OCI-M1 (cell line): ENCODE data around the gene ZMIZ1.

Experiments
- DNase-seq: peaks from one replicate; lab custom pipeline; 2025; lab: John Stamatoyannopoulos, UW

ZMIZ1 gene

DNA sequence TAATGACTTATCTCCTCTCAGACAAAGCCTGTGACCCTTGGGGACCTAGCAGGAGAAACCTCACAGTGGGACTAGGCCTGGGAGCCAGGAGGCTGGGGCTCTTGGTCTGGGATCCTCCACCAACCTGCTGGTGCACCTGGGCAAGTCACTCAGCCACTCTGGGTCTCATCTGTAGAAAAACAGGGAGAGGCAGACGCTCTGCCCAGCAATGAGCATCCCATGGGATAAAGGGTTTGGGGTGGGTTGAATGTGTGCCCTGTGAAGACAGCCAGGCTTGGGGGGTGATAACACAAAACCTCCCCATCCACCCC, 81.6 kb downstream of the ZMIZ1 start:
- no peak for DNase-seq

DNA sequence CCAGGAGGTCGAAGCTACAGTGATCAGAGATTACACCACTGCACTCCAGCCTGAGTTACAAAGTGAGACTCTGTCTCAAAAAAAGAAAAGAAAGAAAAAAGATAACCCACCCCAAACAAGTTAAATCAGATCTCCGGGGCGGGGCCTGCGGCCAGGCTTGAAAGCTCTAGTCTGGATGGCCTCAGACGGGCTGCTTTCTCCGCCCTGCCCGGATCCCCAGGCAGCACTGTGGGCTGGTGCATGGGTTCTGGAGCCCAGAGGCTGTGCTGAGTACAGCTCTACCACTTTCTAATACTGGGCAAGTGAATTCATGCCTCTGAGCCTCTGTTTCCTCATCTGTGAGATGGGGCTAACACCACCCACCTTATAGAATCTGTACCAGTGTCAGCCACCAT, 83.7 kb downstream of the ZMIZ1 start:
- no peak for DNase-seq

DNA sequence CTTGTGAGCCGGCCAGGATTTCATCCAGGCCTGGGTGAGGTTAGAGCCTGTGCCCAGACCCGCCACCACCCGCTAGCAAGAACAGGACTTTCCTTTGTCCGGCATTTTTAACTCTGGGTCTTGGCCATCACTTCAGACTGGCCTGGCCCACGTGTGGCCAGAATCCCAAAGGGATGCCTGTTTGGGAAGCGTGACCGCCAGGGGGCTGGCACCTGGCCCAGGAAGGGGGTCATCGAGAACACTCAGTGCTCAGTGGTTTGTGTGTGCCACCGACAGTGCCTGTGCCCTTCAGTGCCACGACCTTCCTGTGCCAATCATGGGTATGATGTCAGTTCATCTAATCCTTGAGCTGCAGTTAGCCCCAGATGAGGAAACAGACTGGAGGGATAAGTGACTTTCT, 85.0 kb downstream of the ZMIZ1 start:
- no peak for DNase-seq

DNA sequence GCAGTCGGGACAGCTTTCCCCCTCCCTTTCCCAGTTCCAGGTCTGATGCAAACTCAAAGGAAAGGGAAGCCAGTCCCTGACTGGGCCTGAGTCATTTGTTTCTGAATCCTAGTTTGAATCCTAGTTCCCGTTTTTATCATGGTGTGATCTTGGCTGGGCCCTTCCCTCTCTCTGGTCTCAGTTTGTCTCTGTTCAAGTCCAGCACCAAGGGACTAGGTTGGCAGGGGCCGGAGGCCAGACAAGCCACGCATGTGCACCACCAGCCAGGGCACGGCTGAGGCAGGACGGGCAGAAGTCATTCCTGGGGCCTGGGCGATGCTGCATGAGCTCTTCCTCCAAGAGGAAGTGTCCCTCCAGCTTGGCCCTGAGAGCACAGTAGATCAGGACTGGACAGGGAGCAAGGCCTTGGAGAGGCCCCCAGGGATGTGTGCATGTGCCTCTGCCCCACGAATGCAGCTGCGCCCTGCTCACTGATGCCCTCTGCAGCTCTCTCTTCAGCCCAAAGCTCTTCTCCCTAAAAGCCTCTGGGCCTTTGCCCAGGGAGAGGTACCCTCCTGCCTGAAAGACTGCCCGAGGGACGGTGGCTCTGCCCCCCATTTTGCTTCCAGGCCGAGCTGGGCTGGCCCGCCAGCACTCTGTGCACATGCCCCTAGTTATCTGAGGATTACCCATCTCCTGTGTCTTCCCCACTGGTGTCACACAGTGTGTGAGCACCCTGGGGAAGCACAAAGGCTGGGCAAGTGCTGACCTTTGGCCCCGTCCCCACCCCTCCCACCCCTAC, 86.7 kb downstream of the ZMIZ1 start:
- no peak for DNase-seq

DNA sequence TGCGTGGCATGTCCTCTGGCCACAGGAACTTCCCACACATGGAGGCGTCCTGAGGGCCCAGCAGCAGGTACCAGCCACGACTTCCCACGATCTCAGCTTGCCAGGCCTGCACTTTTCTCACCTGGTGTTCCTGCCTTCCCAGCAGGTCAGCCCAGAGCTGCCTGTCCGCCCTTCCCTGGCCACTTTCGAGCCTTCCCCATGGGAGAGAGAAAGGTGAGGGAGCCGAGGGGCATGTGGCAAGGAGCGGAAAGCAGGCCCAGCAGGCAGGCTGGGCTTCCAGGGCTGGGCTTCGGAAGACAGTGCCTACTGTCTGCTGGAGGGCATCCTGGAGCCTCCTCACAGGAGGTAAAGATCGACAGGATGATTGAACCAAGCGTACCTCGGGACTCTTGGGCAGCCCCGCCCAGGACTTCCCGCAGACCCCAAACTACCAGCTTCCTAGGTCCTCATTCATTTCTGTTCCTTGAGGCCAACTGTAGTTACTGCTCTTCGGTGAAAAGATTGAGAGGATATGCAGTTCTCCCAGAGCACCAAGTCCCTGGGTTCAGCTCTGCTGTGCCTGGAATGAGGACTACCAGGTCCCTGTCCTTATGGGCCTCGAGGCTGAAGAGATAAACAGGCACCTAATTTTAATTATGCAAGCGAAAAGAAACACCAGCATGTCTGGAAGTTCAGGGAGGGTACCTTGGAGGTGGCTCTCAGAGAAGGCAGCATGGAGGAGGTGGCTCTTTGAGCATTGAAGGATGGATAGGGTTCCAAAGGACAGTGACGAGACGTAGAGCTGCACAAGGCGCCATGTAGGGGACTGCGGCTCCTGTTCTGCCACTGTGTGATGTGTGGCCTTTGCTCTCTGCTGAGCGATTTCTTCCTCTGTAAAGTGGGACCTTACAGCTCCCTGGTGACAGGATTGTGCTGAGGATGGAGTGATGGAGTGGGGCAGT, 87.8 kb downstream of the ZMIZ1 start:
- no peak for DNase-seq

DNA sequence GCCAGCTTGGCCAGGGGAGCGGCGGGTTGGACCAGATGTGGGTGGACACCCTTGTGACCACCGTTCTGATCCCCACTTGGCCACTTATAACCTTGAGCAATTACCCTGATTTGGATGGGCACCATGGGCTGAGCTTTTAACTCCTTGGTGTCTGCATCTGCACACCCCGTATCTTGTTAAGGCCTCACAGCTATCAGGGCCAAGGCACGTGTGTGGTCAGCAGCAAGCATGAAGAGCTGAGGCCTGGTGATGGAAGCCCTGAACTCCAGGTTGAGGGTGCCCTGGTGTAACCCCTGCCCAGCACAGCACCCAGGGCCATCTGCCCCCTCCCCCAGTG, 89.2 kb downstream of the ZMIZ1 start:
- no peak for DNase-seq

DNA sequence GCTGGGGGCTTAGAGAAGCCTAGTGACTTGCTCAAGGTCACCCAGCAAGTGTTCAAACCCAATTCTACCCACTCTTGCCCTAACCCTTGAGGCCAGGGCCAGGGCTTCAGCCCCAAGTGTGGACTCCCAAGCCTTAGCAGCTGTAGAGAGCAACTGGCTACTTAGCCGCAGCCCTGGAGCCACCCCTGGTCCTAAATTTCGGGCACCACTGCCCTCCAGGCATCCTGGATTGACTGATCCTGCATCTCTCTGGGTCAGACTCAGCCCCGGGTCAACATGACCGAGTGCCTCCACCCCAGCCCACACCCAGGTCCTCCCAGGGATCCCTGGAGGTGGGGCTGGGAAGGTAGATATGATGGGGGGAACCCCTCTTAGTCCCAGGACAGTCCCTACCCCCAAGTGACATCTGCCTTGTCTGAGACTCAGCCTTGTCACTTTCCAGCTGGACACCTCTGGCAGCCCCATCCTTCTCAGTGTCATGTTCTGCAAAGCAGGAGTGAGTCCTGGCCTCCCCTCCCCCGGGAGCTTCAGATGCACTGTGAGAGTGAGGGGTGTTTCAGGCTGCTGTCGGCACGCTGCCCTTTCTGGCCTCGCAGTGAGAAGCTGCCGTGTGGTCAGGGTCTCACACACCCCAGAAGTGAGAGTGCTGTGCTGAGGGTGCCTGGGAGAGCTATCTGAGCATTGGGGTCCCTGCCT, 89.8 kb downstream of the ZMIZ1 start:
- no peak for DNase-seq

DNA sequence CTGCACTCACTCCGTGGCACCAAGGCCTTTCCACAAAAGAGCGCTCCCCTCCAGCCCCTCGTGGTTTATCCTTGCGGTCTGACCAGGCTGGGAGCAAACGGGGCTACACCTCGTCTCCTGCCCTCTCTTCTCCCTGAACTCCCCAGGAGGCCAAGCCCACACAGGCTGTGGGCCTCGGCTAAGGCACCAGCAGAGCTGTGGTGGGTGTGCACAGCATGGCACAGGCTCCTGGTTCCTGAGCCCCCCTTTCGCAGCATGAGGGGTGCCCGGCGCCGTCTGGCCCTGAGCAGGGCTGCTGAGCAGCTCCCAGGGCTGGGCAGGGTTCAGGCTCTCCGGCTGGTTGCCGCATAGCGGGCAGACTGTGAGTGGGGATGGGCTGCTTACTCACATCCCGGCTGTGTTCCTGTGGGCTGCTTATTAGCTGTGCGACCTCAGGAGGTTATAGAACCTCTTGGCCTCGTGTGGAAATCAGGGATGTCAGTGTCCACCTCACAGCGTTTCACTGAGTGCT, 90.4 kb downstream of the ZMIZ1 start:
- no peak for DNase-seq

DNA sequence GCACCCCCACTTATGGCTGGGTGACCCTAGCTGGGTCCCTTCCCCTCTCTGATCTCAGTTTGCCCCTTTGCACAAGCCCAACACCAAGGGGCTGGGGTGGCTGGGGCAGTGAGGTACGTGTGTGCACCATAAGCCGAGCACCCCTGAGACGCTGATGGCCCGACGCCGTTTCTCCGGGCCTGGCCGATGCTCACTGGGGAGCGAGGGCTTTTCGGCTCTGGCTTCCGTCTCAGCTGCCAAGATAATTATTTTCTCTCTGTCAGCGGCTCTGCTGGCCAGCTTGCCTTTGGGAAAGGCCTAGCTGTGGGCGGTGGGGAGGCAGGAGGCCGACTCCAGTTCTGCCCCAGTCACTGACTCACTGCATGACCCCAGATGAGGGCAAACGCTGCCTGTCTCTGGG, 91.0 kb downstream of the ZMIZ1 start:
- no peak for DNase-seq

DNA sequence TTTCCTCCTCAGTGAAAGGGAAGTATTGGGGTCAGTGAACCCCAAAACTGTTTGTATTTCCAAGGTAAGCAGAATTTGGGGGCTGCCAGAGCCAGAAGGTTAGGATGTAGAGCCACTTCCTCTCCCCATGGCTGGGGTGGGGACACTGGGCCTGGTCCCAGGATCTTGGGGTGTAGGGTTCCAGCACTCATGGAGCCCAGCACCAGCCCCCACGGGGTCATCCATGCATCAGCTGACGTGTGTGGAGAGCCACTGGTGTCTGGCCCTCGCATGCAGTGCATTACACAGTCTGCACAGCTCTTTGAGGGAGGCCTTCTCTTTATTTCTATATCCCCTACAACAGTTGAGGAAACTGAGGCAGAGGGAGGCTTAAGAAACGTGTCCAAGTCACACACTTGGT, 91.4 kb downstream of the ZMIZ1 start:
- no peak for DNase-seq

DNA sequence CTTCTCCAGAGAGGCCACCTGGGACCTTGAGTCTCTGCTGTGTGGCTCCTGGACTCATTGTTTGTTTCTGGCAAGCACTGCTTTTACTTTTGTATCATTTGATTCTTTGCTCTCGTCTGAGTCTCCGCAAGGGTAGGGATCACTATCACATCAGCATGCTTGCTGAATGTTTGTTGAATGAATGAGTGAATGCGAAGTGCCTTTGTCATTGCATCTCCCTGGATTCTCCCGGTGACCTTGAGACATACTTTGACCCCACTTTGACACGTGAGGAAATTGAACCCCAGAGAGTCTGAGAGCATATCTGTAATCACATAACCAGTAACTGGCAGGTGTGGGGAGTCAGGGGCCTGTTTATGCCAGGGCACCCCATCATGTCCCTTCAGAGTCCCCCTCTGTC, 92.8 kb downstream of the ZMIZ1 start:
- no peak for DNase-seq

DNA sequence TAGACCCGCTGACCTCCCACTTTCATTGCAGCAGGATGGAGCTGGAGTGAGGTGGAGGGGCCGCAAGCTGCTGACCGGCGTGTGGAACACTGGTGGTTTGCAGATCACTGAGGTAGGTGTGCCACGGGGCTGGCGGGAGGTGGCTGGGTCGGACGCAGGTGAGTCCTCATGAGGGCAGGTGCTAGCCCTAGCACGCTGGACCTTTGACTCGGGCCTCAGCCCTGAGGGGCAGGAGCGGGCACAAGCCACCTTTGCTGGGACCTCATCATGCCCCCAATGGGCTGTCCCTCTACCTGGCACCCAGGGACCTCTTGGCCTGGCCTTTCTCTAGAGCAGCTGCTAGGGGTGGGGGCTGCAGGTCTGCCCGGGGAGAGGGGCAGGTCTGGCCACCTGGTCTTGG, 93.3 kb downstream of the ZMIZ1 start:
- DNase-seq = no peak

DNA sequence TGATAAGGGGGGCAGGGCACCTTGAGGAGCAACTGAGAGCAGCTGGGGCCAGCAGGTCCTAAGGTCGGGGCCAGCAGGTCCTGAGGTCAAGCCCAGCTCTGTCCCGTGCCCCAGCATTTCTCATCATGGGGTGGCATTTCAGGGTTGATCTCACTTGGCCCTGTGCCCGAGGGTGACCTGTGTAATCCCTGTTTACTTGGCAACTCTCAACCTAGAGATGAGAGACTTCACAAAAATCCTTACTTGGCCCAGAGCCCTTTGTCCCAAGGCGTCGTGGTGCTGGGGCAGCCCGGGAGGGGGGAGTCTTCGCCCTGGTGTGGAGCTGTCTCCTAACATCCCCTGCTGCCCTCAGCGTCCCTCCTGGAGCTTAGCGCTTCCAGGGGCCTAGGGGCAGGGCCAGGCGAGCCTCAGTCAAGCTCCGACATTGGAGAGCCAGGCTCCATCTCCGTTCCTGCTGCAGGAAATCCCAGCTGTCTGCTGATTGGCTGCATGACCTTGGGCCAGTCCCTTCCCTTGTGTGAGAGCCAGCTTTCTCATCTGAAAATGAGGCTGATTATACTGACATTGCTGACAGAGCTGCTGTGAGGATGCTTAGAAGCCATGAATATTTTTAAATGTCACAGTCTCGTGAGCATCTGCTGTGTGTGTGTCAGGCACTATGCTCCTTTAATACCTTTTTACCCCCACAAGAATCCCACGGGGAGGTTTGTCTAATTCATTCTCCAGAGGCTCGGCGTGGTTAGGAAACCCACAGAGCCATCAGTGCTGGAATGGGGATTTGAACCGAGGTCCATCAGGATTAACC, 94.3 kb downstream of the ZMIZ1 start:
- no peak for DNase-seq

DNA sequence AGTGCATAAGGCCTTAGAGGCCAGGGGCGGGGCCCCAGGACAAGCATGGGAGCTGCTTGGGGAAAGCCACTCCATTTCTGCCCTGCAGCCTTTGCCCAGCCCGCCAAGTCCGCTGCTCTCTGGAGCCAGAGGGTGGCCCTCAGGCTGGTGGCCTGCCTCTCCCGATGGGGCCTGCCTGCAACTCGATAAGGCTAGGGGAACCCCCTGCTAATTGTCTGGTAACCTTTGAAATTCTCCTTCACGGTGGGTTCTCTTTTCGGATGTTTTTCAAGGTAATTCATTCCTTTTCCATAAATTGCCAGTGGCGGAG, 94.9 kb downstream of the ZMIZ1 start:
- DNase-seq = no peak

DNA sequence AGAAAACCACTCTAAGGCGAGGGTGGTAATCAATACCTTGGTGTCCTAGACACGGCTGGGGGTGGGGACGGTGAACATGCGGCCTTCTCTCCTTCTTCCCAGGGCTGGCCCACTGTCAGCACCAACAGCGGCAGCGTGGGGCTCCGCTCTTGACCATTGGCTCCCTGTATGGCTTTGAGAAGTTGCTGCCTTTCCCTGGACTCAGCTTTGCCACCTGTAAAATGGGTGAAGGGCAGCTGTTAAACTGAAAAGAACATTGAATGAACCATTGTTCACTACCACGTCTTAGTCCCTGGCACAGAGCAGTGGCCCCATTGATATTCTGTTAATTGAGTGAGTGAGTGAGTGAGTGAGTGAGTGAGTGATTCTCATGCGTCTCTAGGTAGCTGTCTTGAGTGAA, 95.3 kb downstream of the ZMIZ1 start:
- DNase-seq = no peak

DNA sequence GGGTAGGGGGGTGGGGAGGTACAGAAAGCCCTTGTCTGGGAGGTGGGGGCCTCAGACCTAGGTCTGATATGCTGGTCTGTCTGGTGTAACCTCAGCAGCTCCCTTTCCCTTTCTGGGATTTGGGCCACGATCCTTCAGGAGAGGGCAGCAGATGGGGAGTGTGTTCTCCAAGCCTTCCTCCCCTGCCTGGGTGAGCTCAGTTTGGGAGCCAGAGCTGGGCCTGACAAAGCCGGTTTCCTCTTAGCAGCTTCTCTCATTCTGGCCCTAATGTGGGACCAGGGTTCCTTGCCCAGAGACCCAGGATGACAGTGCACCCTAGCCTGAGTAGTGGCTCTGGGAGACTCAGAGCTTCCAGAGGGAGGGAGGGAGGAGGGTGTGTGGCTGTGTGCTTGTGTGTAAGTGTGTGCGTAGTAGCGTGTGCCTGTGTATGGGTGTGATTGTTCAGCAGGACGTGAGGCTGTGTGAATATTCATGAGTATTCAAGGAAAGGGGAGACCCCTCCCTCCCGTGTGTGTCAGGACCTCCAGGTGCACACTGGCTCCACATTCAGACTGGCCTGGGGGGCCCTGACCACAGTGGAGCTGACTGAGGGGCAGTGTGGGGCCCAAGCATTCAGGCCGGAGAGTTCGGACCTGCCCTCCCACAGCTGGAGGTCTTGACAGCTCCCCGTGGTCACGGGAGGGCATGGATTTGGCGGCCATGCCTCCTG, 96.5 kb downstream of the ZMIZ1 start:
- DNase-seq = no peak

DNA sequence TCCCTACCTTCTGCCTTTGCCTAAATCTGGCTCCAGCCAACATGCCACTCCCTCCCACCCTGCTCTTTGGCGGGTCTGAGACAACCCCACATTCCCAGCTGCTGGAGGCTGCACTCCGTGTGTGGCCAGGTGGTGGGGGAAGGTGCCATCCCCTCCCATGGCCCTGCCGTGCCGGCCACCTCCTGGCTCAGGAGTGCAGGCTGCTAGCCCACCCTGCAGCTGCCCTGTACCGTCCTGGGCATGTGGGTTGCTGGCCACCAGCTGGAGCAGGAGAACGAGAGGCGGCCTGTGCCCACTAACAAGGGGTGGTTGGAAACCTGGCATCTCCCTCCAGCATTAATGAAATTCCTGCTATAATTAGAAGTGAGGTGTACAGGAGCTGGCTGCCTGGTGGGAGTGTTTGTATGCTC, 97.6 kb downstream of the ZMIZ1 start:
- no peak for DNase-seq

DNA sequence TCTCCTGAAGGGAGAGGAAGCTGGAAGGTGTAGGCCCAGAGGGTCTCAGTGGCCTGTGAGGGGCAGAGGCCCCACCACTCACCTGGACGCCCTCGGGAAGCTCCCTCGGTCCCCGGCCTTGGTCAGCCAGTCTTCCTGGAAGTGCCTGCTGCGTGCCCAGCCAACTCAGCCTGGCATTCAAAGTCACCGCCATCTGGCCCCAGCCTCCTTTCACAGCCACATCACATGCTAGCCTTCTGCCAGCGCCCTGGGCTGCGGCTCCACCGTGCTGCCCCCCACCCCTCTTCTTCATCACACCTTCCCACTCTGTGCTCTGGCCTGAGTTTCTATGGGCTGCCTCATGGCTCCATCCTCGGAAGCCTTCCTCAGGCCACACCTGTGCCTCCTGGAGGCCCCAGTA, 98.0 kb downstream of the ZMIZ1 start:
- no peak for DNase-seq

DNA sequence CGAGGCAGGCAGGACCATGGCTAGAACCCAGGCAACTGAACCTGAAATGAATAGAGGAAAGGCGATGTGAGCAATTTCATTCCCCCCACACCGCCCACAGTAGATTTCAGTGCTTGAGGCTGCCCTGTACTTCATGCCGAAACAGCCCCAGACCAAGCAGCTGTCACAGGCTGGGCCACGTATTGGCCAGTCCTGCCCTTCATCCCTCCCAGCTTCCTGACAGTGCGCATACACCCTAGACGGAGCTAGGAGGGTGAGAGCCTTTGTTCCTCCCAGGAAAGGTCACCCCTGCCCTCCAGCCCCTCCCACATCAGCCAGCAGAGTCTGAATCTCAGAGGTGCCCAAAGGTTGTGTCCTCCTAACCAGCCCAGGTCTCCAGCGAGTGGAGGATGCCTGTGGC, 98.8 kb downstream of the ZMIZ1 start:
- DNase-seq = no peak

DNA sequence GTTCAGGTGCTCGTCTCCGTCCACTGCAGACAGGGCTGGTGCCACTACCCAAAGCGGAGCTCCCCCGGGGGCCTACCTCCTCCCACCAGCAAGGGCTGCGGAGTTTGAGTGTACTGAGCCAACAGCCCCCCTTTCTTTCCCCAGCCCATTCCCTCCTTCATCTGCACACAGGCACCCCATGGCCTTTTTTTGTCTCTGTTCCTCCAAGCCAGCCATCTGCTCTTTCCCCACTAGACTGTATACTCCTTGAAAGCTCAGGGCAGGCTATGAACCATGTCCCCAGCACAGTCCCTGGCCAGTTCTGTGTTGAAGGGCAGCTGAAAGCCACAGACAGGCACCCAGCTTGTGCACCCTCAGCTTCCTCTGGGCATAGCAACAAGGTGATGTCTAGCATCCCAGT, 99.4 kb downstream of the ZMIZ1 start:
- no peak for DNase-seq

DNA sequence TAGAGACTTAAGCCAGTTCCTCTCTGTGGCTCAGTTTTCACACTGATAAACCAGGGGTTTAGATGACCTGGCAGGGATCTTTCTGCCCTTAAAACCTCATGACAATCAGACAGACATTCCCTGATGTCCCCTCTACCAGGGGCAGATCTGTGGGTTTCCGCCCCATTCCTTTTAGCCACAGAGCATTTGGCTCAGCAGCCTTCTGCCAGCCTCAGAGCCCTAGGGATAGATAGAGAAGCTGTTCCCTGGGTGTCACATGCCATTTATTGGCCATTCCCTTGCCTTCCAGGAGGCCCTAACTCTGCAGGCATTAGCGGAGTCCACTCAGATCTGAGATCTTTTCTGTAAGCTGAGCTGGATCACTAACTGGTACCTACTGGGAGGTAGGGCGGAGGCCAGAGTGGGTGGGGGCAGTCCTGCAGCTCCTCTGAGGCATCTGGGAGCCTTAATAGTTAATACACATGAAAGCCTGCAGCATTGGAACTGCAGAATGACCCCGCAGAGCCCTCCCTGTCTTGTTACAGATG, 101.5 kb downstream of the ZMIZ1 start:
- no peak for DNase-seq
